ENCODE data around the gene SLC35E2B.
"Not testable (repeated sequence)": the region's sequence is repeated elsewhere in the genome, so short reads cannot be mapped to it uniquely, and the experiment has no call there.

SLC35E2B gene

DNA sequence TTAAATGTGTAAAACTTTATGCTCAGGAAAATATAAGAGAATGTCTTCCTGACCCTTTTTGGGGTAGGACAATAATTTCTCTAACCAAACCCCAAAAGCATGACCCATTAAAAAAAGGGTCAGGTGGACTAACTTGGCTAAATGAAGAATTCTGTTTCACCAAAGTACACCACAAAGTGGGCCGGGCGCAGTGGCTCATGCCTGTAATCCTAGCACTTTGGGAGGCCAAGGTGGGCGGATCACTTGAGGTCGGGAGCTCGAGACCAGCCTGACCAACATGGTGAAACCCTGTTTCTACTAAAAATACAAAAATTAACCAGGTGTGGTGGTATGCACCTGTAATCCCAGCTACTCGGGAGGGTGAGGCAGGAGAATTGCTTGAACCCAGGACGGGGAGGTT lies 3.1 kb downstream of the SLC35E2B start:
- not testable (repeated sequence) for DNase-seq (ENCODE audit: low read depth); H3K4me3 ChIP-seq (ENCODE audit: control insufficient read depth, low read depth, low read length)

DNA sequence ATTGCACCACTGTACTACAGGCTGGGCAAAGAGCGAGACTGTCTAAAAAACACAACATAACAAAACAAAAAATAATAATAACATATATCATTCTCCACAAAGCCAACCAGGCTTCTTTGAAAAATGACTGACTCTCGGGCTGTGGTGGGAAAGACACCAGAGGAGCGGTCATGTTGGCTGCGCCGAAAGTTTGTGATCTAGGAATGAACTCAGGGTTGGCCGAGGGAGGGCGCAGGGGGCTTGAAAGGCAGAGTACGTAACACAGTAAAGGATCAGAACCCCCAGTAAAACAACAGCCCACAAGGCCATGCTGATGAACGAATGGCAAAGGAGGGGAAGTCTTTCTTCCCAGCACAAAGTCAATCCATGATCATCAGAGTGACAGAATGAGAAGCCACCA lies 4.7 kb downstream of the SLC35E2B start:
- no peak for DNase-seq (ENCODE audit: low read depth)
- TF ChIP-seq, protein P1, sequence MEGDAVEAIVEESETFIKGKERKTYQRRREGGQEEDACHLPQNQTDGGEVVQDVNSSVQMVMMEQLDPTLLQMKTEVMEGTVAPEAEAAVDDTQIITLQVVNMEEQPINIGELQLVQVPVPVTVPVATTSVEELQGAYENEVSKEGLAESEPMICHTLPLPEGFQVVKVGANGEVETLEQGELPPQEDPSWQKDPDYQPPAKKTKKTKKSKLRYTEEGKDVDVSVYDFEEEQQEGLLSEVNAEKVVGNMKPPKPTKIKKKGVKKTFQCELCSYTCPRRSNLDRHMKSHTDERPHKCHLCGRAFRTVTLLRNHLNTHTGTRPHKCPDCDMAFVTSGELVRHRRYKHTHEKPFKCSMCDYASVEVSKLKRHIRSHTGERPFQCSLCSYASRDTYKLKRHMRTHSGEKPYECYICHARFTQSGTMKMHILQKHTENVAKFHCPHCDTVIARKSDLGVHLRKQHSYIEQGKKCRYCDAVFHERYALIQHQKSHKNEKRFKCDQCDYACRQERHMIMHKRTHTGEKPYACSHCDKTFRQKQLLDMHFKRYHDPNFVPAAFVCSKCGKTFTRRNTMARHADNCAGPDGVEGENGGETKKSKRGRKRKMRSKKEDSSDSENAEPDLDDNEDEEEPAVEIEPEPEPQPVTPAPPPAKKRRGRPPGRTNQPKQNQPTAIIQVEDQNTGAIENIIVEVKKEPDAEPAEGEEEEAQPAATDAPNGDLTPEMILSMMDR (conservative IDR thresholded peaks at IDR 0.05; ENCODE audit: control insufficient read depth, insufficient read depth, low read depth, low read length) = no peak
- no peak overlapping the region for H3K4me3 ChIP-seq (ENCODE audit: control insufficient read depth, low read depth, low read length)

- TF ChIP-seq, protein P1 (conservative IDR thresholded peaks at IDR 0.05; ENCODE audit: control insufficient read depth, insufficient read depth, low read depth, low read length) = no peak
- no peak for DNase-seq (ENCODE audit: low read depth)
- H3K4me3 ChIP-seq (ENCODE audit: control insufficient read depth, low read depth, low read length) = no peak overlapping the region
Observed at GRCh38 chr1:1684031-1684681, 8.4 kb downstream of the SLC35E2B start.

DNA sequence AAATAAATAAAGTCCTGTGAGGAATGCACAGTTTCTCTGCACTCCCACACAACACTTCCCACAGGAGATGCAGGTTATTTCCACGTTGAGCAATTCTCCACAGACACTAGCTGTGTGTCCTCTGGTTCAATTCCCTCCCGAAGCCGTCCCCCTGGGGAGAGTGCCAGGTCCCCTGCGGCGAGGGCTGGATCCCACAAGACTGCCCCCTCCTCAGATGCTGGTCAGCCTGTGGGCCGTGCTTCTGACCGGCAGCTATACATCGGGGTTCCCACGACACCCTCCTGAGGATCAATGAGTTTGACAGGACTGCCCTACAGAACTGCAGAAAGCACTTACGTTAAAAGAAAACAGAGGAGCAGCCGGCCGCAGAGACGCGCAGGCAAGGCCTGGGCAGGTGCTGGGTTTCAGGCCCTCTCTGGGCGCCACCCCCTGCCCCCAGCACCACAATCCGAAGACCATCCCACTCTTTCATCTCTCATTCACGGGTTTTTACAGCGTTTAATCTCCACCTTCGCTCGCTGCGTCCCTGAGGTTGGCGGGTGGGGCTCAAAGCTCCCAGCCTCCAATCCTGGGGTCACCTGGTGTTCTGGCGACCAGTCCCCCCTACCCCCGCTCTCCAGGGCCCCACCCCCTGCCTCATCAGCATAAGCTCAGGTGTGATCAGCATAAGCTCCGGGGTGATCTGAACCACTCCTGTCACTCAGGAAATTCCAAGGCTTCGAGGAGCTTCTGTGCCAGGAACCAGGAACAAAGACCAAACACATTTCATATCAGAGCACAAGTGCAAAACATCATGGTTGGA lies 9.3 kb downstream of the SLC35E2B start:
- TF ChIP-seq, protein P1 (conservative IDR thresholded peaks at IDR 0.05; ENCODE audit: control insufficient read depth, insufficient read depth, low read depth, low read length) = no peak
- DNase-seq (ENCODE audit: low read depth) = no peak
- no peak overlapping the region for H3K4me3 ChIP-seq (ENCODE audit: control insufficient read depth, low read depth, low read length)

DNA sequence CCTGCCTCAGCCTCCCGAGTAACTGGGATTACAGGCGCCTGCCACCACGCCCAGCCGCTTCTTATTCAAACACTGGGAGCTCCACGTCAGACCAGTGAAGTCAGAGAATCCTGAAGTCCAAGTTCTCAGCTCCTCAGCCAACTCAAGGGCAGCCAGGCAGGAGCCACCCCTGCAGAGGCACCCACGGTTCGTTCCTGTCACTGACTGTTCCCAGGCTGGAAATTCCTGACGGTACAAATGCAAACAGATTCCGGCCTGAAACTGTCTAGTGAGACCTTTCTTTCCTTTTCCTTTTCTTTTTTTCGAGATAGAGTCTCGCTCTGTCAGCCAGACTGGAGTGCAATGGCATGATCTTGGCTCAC lies 11.7 kb downstream of the SLC35E2B start:
- H3K4me3 ChIP-seq (ENCODE audit: control insufficient read depth, low read depth, low read length) = no peak overlapping the region
- TF ChIP-seq, protein P1 (conservative IDR thresholded peaks at IDR 0.05; ENCODE audit: control insufficient read depth, insufficient read depth, low read depth, low read length) = no peak
- DNase-seq (ENCODE audit: low read depth) = peak; percentile 14

GRCh38 chr1:1680031-1680911 lies 12.3 kb downstream of the SLC35E2B start:
- H3K4me3 ChIP-seq (ENCODE audit: control insufficient read depth, low read depth, low read length) = no peak overlapping the region
- TF ChIP-seq, protein P1 (conservative IDR thresholded peaks at IDR 0.05; ENCODE audit: control insufficient read depth, insufficient read depth, low read depth, low read length) = no peak
- DNase-seq (ENCODE audit: low read depth) = no peak

Measured in fibroblast of mammary gland (primary cell).